ENCODE measurements around the gene CGNL1.

- no peak for TF ChIP-seq POLR2A (IDR thresholded peaks at IDR 0.05)
- no peak for TF ChIP-seq CTCF (IDR thresholded peaks at IDR 0.05)
These were observed 81.4 kb downstream of the CGNL1 start for GRCh38 chr15:57457726-57458125.
